HL-60 (cell line): ENCODE data around the gene PRSS56.

ENCODE experiments used
- DNase-seq, 2 experiments: peaks; one replicate each; pipeline ENCODE4 v3.0.0-alpha.2; 2010 to 2020; ENCODE audit warnings: low read depth in 1 of 2, low spot score in 1 of 2
- H3K27ac ChIP-seq: fragments of 250-450 bp; sonication (Bioruptor Pico); replicated peaks from 2 replicates; pipeline ENCODE4 v1.5.1; 2020; ENCODE audit warnings: mild to moderate bottlenecking, moderate library complexity
- H3K27me3 ChIP-seq: fragments of 250-450 bp; sonication (Bioruptor Pico); 2 replicates; pipeline ENCODE4 v1.5.1; 2021; ENCODE audit warnings: mild to moderate bottlenecking, moderate library complexity; ENCODE audit not compliant: insufficient read depth, poor library complexity, severe bottlenecking
- H3K4me3 ChIP-seq: replicated peaks from 2 replicates; pipeline ENCODE4 v1.5.1; 2011; ENCODE audit warnings: mild to moderate bottlenecking, control low read depth, low read length; ENCODE audit not compliant: insufficient read depth
- GABPA ChIP-seq: IDR thresholded peaks from 2 replicates; pipeline ENCODE4 v1.6.1; 2012; ENCODE audit warnings: low read depth
- POLR2AphosphoS5 ChIP-seq: IDR thresholded peaks from 2 replicates; pipeline ENCODE4 v1.6.1; 2012; ENCODE audit warnings: low read depth
- SPI1 ChIP-seq: IDR thresholded peaks from 2 replicates; pipeline ENCODE4 v1.6.1; 2012; ENCODE audit warnings: low read depth, mild to moderate bottlenecking, borderline replicate concordance
- TF ChIP-seq, protein P1 (sequence below): IDR thresholded peaks from 2 replicates; pipeline ENCODE4 v1.6.1; 2012; ENCODE audit warnings: low read depth; ENCODE audit not compliant: insufficient replicate concordance
- TF ChIP-seq, protein P2 (sequence below): IDR thresholded peaks from one replicate; pipeline ENCODE4 v1.5.1; 2011; ENCODE audit warnings: low read length, control low read depth, inconsistent platforms; ENCODE audit not compliant: insufficient read depth

PRSS56 gene

DNA sequence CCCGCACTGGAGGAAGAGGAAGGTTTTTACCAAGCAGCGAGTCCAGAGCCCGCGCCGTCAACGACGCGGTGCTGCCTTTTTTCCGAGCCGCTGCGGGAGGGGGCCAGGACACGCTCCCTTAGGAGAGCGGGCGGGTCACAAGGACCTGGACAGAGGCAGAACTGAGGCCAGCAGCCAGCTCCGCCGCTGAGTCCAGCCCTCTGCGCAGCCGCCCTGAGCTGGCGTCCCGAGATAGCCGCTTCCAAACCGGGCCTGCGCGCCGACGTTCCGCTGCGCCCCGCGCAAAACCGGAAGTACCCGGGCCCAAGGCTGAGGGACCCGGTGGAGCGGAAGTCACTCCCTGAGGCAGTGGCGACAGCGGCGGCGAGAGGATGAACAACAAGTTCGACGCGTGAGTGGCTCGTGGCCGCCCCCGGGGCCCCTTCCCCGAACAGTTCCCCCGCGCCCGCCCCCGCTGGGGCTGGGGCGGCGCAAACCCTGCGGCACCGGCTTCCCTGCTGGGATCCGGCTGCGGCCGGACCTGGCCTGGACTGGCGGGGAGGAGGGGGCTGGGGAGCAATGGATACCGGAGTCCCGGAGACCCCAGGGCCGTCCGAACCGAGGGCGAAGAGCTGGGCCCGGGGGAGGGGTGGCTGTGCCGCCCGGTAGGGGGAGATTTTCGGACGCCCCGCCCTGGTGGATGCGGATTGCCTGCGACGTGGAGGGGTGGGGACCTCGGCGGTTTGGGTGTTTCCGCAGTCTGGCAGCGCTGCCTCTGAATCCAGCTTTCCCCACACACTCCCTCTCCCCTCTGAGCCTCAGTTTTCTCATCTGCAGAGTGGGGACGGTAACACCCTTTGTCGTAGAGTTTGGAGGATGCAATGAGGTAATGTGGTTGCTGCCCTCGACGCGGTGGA lies 30.4 kb downstream of the PRSS56 start, which contains the start of the genes EIF4E2 and TIGD1:
Gene EIF4E2 (plus strand): TSS at position 336 of the 896 bp plus-strand sequence. CDS start 36 bp downstream, at position 372.
Gene TIGD1 (minus strand): TSS at position 204 of the 896 bp plus-strand sequence. CDS start 675 bp downstream, outside the sequence.
- peak within 1 kb of the TSS; percentile 77 for H3K4me3 ChIP-seq
- peak within 1 kb of the TSS; percentile 96 for H3K27ac ChIP-seq
- TF ChIP-seq SPI1 (peak; percentile 66; the same call in 1 of the 2 replicates), POLR2AphosphoS5 (peak; percentile 92), GABPA (peak; percentile 99)
- TF ChIP-seq, protein P1, sequence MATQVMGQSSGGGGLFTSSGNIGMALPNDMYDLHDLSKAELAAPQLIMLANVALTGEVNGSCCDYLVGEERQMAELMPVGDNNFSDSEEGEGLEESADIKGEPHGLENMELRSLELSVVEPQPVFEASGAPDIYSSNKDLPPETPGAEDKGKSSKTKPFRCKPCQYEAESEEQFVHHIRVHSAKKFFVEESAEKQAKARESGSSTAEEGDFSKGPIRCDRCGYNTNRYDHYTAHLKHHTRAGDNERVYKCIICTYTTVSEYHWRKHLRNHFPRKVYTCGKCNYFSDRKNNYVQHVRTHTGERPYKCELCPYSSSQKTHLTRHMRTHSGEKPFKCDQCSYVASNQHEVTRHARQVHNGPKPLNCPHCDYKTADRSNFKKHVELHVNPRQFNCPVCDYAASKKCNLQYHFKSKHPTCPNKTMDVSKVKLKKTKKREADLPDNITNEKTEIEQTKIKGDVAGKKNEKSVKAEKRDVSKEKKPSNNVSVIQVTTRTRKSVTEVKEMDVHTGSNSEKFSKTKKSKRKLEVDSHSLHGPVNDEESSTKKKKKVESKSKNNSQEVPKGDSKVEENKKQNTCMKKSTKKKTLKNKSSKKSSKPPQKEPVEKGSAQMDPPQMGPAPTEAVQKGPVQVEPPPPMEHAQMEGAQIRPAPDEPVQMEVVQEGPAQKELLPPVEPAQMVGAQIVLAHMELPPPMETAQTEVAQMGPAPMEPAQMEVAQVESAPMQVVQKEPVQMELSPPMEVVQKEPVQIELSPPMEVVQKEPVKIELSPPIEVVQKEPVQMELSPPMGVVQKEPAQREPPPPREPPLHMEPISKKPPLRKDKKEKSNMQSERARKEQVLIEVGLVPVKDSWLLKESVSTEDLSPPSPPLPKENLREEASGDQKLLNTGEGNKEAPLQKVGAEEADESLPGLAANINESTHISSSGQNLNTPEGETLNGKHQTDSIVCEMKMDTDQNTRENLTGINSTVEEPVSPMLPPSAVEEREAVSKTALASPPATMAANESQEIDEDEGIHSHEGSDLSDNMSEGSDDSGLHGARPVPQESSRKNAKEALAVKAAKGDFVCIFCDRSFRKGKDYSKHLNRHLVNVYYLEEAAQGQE, result peak; percentile 71
- TF ChIP-seq, protein P2, sequence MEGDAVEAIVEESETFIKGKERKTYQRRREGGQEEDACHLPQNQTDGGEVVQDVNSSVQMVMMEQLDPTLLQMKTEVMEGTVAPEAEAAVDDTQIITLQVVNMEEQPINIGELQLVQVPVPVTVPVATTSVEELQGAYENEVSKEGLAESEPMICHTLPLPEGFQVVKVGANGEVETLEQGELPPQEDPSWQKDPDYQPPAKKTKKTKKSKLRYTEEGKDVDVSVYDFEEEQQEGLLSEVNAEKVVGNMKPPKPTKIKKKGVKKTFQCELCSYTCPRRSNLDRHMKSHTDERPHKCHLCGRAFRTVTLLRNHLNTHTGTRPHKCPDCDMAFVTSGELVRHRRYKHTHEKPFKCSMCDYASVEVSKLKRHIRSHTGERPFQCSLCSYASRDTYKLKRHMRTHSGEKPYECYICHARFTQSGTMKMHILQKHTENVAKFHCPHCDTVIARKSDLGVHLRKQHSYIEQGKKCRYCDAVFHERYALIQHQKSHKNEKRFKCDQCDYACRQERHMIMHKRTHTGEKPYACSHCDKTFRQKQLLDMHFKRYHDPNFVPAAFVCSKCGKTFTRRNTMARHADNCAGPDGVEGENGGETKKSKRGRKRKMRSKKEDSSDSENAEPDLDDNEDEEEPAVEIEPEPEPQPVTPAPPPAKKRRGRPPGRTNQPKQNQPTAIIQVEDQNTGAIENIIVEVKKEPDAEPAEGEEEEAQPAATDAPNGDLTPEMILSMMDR, result no peak
- DNase-seq, result peak; percentile 91 to 94
- H3K27me3 ChIP-seq, result no peaks in the 10 kb centered on the region

DNA sequence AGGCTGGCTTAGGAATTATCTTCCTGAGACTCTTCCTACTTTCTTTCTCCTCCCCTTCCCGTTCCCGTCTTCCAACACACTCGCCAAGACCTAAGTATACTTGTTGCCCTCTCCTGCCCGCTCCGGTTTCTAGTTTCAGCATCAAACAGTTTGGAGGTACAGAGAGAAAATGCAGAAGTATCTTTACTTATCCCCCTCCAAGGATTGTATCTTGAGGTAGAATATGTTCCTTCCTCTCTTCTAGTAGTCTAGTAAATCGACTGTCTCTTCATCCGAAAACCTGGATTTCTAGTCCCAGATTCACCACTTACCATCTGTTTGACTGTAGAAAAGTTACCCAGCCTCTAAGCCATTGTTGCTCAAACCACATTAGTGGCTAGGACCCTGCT lies 31.1 kb downstream of the PRSS56 start:
- peak in 1 of 2 experiments; percentile 21 for DNase-seq
- Histone ChIP-seq H3K27ac (peak overlapping the region; percentile 96), H3K27me3 (no peaks in the 10 kb centered on the region), H3K4me3 (peak overlapping the region; percentile 77)
- TF ChIP-seq GABPA (no peak), POLR2AphosphoS5 (no peak), SPI1 (no peak)
- TF ChIP-seq, protein P1, result no peak
- TF ChIP-seq, protein P2, result no peak

DNA sequence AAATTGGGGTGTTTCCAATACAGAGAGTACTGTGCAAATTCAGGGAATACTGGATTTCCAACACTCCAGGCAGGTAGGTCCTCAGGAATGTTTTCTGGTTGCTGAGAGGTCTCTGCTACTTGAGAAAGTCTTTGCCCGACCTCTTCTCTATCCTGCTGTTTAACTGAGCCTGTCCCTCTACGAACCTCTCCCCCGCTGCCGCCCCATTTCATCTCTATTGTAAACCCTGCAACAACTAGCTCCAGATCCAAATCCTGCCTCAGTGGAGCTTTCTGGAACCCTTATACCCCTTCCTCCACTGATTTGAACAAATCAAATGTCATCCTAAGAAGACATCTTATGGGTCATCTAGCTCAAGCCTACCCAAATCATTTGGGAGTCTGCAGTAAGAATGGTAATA lies 31.6 kb downstream of the PRSS56 start:
- Histone ChIP-seq H3K4me3 (peak overlapping the region; percentile 77), H3K27ac (no peak overlapping the region), H3K27me3 (no peaks in the 10 kb centered on the region)
- DNase-seq, result no peak
- TF ChIP-seq, protein P1, result no peak
- TF ChIP-seq SPI1 (no peak), GABPA (no peak), POLR2AphosphoS5 (no peak)
- TF ChIP-seq, protein P2, result no peak
